GM23248 (cell line): ENCODE results near the gene CHERP. TPM values are rescaled to one million over a fixed set of nuclear protein-coding genes. Genes with fewer than 3 reads are reported as not detected.
A peak's percentile ranks its signal among the peaks of the same experiment; 100 is the strongest.
"Not testable (repeated sequence)": the region's sequence is repeated elsewhere in the genome, so short reads cannot be mapped to it uniquely, and the experiment has no call there.

Experiments
- DNase-seq: peaks from one replicate; pipeline ENCODE4 v3.0.0-alpha.2; 2015
- H2AFZ ChIP-seq: fragments of 200-600 bp; sonication (generic); 2 replicates; pipeline ENCODE4 v1.6.1; 2016; ENCODE audit warnings: antibody characterized with exemption
- H3F3A ChIP-seq: fragments of 200-600 bp; sonication (generic); 2 replicates; pipeline ENCODE4 v1.6.1; 2016; ENCODE audit warnings: mild to moderate bottlenecking, antibody characterized with exemption, mixed run types; ENCODE audit not compliant: insufficient read depth
- H3K27ac ChIP-seq: fragments of 200-600 bp; sonication (generic); 2 replicates; pipeline ENCODE4 v1.5.1; 2016; ENCODE audit warnings: mild to moderate bottlenecking
- H3K27me3 ChIP-seq: fragments of 200-600 bp; sonication (generic); replicated peaks from 2 replicates; pipeline ENCODE4 v1.6.1; 2016; ENCODE audit warnings: mild to moderate bottlenecking; ENCODE audit not compliant: insufficient read depth
- H3K36me3 ChIP-seq: fragments of 200-600 bp; sonication (generic); 2 replicates; pipeline ENCODE4 v1.6.1; 2016; ENCODE audit warnings: low read depth, mild to moderate bottlenecking
- H3K4me1 ChIP-seq: fragments of 200-600 bp; sonication (generic); 2 replicates; pipeline ENCODE4 v1.6.1; 2016; ENCODE audit warnings: mild to moderate bottlenecking; ENCODE audit not compliant: insufficient read depth
- H3K4me2 ChIP-seq: fragments of 200-600 bp; sonication (generic); one replicate; pipeline ENCODE4 v1.6.1; 2016; ENCODE audit warnings: mild to moderate bottlenecking; ENCODE audit not compliant: unreplicated experiment
- H3K4me3 ChIP-seq: fragments of 200-600 bp; sonication (generic); 2 replicates; pipeline ENCODE4 v1.5.1; 2016; ENCODE audit warnings: mild to moderate bottlenecking
- H3K79me2 ChIP-seq: fragments of 200-600 bp; sonication (generic); 2 replicates; pipeline ENCODE4 v1.6.1; 2016; ENCODE audit warnings: mild to moderate bottlenecking; ENCODE audit not compliant: insufficient read depth
- H3K9ac ChIP-seq: fragments of 200-600 bp; sonication (generic); 2 replicates; pipeline ENCODE4 v1.6.1; 2016; ENCODE audit warnings: mild to moderate bottlenecking
- H3K9me2 ChIP-seq: fragments of 200-600 bp; sonication (generic); 2 replicates; pipeline ENCODE4 v1.6.1; 2016; ENCODE audit warnings: mixed run types, mild to moderate bottlenecking, moderate library complexity; ENCODE audit not compliant: insufficient read depth
- H3K9me3 ChIP-seq: fragments of 200-600 bp; sonication (generic); one replicate; pipeline ENCODE4 v1.6.1; 2017; ENCODE audit warnings: low read depth
- H4K20me1 ChIP-seq: fragments of 200-600 bp; sonication (generic); 2 replicates; pipeline ENCODE4 v1.6.0; 2016; ENCODE audit not compliant: insufficient read depth
- EZH2 ChIP-seq: fragments of 200-600 bp; sonication (generic); IDR thresholded peaks from 2 replicates; pipeline ENCODE4 v1.6.1; 2018; ENCODE audit warnings: antibody characterized with exemption, mild to moderate bottlenecking; ENCODE audit not compliant: insufficient read depth, poor library complexity, severe bottlenecking
- EZH2phosphoT487 ChIP-seq: fragments of 200-600 bp; sonication (generic); IDR thresholded peaks from 2 replicates; pipeline ENCODE4 v1.6.1; 2018; ENCODE audit warnings: antibody characterized with exemption, moderate library complexity, mild to moderate bottlenecking, low read depth; ENCODE audit not compliant: insufficient read depth
- WGBS, 2 experiments: methylation state at CpG; one replicate each; pipeline ENCODE4 v1.1.6; 2015 to 2017; ENCODE audit warnings: low lambda C conversion rate in 2 of 2, low coverage in 1 of 2; ENCODE audit errors: missing lambda C conversion rate in 2 of 2; 5-methylcytosine and 5-hydroxymethylcytosine counted together
- in situ Hi-C: fragments of 300-500 bp; cut with MboI; formaldehyde crosslinking; loops from 2 replicates; pipeline ENCODE4 v1.15.0; 2020
- polyA plus RNA-seq: library from polyadenylated mRNA; unstranded; fragments of >200 nt; fragmentation: Nextera tagmentation; extraction: Ambion mirVana; gene quantifications from 2 replicates; pipeline ENCODE4 v1.2.1, GENCODE V29; 2016
- total RNA-seq: library from RNA; depleted of rRNA; stranded (reverse); fragments of >200 nt; shearing (Covaris generic); gene quantifications from 2 replicates; pipeline ENCODE4 v1.2.3, GENCODE V29; 2014

The CHERP gene
- total and polyA plus RNA-seq, 2 experiments from 2014 or later: 1.4 to 16.8 TPM

- TF ChIP-seq EZH2: no peak
Measured at GRCh38 chr19:16476401-16476800, 65.8 kb downstream of the CHERP start.

DNA sequence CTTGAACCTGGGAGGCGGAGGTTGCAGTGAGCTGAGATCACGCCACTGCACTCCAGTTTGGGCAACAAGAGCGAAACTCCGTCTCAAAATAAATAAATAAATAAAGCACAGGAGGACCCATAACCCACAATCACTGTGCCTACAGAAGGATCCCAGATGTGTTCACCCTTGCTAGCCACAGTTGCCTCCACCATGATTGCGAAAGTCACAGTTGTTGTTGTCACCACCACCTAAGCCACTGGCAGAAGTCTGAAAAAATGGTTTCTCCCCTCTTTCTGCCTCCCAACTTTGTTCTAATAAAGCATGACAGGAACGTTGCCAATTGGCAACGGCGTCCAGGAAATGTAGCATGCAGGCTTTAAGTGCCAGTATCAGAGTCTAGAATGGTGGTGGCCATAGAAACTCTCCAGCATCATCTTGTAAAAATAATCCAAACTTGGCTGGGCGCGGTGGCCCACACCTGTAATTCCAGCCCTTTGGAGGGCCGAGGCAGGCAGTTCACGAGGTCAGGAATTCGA is 68.3 kb downstream of the CHERP start:
- WGBS, 2 experiments: 61 to 66% methylated on average over 13 of the region's 13 CpGs
- TF ChIP-seq EZH2: no peak
- no peak for TF ChIP-seq EZH2phosphoT487
- no peaks in the 10 kb centered on the region for H4K20me1 ChIP-seq
- no peaks in the 10 kb centered on the region for H3K36me3 ChIP-seq
- H3F3A ChIP-seq: peaks cover 16% of the 10 kb centered on the region
- no peak overlapping the region for H3K4me3 ChIP-seq
- peaks cover 23% of the 10 kb centered on the region for H3K79me2 ChIP-seq
- H3K9me2 ChIP-seq: no peaks in the 10 kb centered on the region
- H3K4me1 ChIP-seq: peaks cover 20% of the 10 kb centered on the region
- DNase-seq: no peak
- no peak overlapping the region for H3K9ac ChIP-seq
- H3K27ac ChIP-seq: no peak overlapping the region
- no peak overlapping the region for H3K4me2 ChIP-seq
- no peak overlapping the region for H2AFZ ChIP-seq
- no peaks in the 10 kb centered on the region for H3K27me3 ChIP-seq
- no peaks in the 10 kb centered on the region for H3K9me3 ChIP-seq
- in situ Hi-C loops: no loop called here

More at GRCh38 chr19:16476401-16476800, 65.8 kb downstream of the CHERP start:
- DNase-seq: no peak
- Histone ChIP-seq H2AFZ (no peak overlapping the region), H3K9me3 (no peaks in the 10 kb centered on the region), H4K20me1 (no peaks in the 10 kb centered on the region), H3K27me3 (no peaks in the 10 kb centered on the region), H3K4me1 (peaks cover 3% of the 10 kb centered on the region; the same call in 1 of the 2 replicates), H3F3A (no peaks in the 10 kb centered on the region), H3K27ac (no peak overlapping the region), H3K4me3 (no peak overlapping the region), H3K4me2 (no peak overlapping the region), H3K79me2 (peaks cover under 1% of the 10 kb centered on the region; the same call in 1 of the 2 replicates), H3K9me2 (no peaks in the 10 kb centered on the region), H3K9ac (no peak overlapping the region), H3K36me3 (no peaks in the 10 kb centered on the region)
- 44 to 50% methylated on average over 3 of the region's 3 CpGs for WGBS, 2 experiments
- in situ Hi-C loops: no loop called here

DNA sequence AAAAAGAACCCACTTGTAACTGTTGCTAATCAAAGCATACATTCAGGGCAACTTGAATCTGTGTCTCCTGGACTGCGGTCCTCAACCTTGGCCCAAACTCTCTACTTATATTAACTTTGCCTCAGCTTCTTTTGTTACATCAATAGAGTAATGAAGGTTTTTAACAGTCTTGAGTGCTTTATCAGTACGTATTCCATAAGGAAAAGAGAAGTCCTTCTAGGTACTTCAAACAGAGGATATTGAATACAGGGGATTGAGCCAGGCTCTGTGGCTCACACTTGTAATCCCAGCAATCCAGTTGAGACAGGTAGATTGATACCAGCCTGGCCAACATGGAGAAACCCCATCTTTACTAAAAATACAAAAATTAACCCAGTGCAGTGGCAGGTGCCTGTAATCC is 69.2 kb downstream of the CHERP start:
- no peak overlapping the region for H3K27ac ChIP-seq
- H3K9me2 ChIP-seq: no peaks in the 10 kb centered on the region
- H3K4me1 ChIP-seq: peaks cover 20% of the 10 kb centered on the region
- H4K20me1 ChIP-seq: no peaks in the 10 kb centered on the region
- no peak overlapping the region for H3K4me2 ChIP-seq
- H2AFZ ChIP-seq: peak overlapping the region; percentile 96
- H3K36me3 ChIP-seq: no peaks in the 10 kb centered on the region
- H3K27me3 ChIP-seq: no peaks in the 10 kb centered on the region
- in situ Hi-C loops: no loop called here
- 90 to 96% methylated on average over 2 of the region's 2 CpGs for WGBS, 2 experiments
- peaks cover 16% of the 10 kb centered on the region for H3F3A ChIP-seq
- H3K9ac ChIP-seq: no peak overlapping the region
- H3K9me3 ChIP-seq: no peaks in the 10 kb centered on the region
- no peak overlapping the region for H3K4me3 ChIP-seq
- peaks cover 32% of the 10 kb centered on the region for H3K79me2 ChIP-seq
- DNase-seq: no peak
- TF ChIP-seq EZH2phosphoT487 (no peak), EZH2 (no peak)

GRCh38 chr19:16472559-16472899 is 69.7 kb downstream of the CHERP start:
- Histone ChIP-seq H3K79me2 (peaks cover 37% of the 10 kb centered on the region), H3K27ac (peak overlapping the region; percentile 65), H2AFZ (peak overlapping the region; percentile 96), H3K4me2 (peak overlapping the region; percentile 84), H3K9ac (peak overlapping the region; percentile 86), H3F3A (peaks cover 16% of the 10 kb centered on the region), H3K4me1 (peaks cover 20% of the 10 kb centered on the region), H3K4me3 (peak overlapping the region; percentile 86)
- H4K20me1 ChIP-seq, H3K27me3 ChIP-seq, H3K36me3 ChIP-seq, in situ Hi-C loops, DNase-seq, H3K9me3 ChIP-seq, H3K9me2 ChIP-seq: not testable (repeated sequence)
- WGBS, 2 experiments: 28 to 59% methylated on average over 2 of the region's 2 CpGs
